Activated CD8-positive, alpha-beta T cell treated with anti-CD3 and anti-CD28 coated beads, Interleukin-2, amount 10 ng/mL, durations not matched to agents 7 days and 5 days (primary cell): ENCODE data around the gene TMTC2. TPM values are rescaled to one million over a fixed set of nuclear protein-coding genes. Genes with fewer than 3 reads are reported as not detected.

Experiments
- ATAC-seq: fragments of 150-1000 bp; cut with Tn5 transposase; one replicate; pipeline ENCODE4 v1.10.0; 2021; ENCODE audit warnings: moderate library complexity
- CTCF ChIA-PET: fragments of 350-600 bp; sonication (Branson Sonifier 250); formaldehyde crosslinking; loops from one replicate; lab custom pipeline; 2021; ENCODE audit warnings: antibody characterized with exemption; lab: Charles Lee
- POLR2A ChIA-PET: fragments of 350-600 bp; sonication (Branson Sonifier 250); formaldehyde crosslinking; loops from one replicate; lab custom pipeline; 2021; ENCODE audit warnings: antibody characterized with exemption; lab: Charles Lee
- DNase-seq: peaks from one replicate; pipeline ENCODE4 v3.0.0-alpha.2; 2020
- H3K27ac Mint-ChIP-seq: one replicate; pipeline ENCODE4 v1.8.0; 2021; ENCODE audit warnings: mild to moderate bottlenecking, mixed read lengths
- H3K27me3 Mint-ChIP-seq: one replicate; pipeline ENCODE4 v1.8.0; 2021; ENCODE audit warnings: low read depth, mixed read lengths
- H3K36me3 Mint-ChIP-seq: one replicate; pipeline ENCODE4 v1.8.0; 2021; ENCODE audit warnings: low read depth, mixed read lengths
- H3K4me1 Mint-ChIP-seq: one replicate; pipeline ENCODE4 v1.8.0; 2021; ENCODE audit warnings: low read depth, mixed read lengths
- H3K4me3 Mint-ChIP-seq: one replicate; pipeline ENCODE4 v1.8.0; 2021; ENCODE audit warnings: mild to moderate bottlenecking, mixed read lengths
- H3K9me3 Mint-ChIP-seq: one replicate; pipeline ENCODE4 v1.8.0; 2022; ENCODE audit warnings: mixed read lengths; ENCODE audit not compliant: insufficient read depth
- total RNA-seq, 2 experiments: library from RNA; stranded (reverse); gene quantifications; one replicate each; pipeline ENCODE4 v1.2.3, GENCODE V29; 2021

The TMTC2 gene
- total RNA-seq, 2 experiments from 2014 or later = 1.3 to 1.9 TPM

- CTCF ChIA-PET = no interaction called here
- Mint-ChIP-seq H3K36me3 (no peaks in the 10 kb centered on the region), H3K27ac (no peak overlapping the region), H3K27me3 (no peaks in the 10 kb centered on the region), H3K9me3 (no peaks in the 10 kb centered on the region), H3K4me3 (no peak overlapping the region), H3K4me1 (no peaks in the 10 kb centered on the region)
- ATAC-seq = no peak
- no peak for DNase-seq
- POLR2A ChIA-PET = no interaction called here
Observed at GRCh38 chr12:82972624-82973023, 285.9 kb downstream of the TMTC2 start.

GRCh38 chr12:82973592-82973991, 286.9 kb downstream of the TMTC2 start:
- no peaks in the 10 kb centered on the region for H3K27me3 Mint-ChIP-seq
- no peaks in the 10 kb centered on the region for H3K4me1 Mint-ChIP-seq
- ATAC-seq = no peak
- no peaks in the 10 kb centered on the region for H3K36me3 Mint-ChIP-seq
- H3K9me3 Mint-ChIP-seq = no peaks in the 10 kb centered on the region
- no peak overlapping the region for H3K27ac Mint-ChIP-seq
- no peak overlapping the region for H3K4me3 Mint-ChIP-seq
- DNase-seq = no peak
- POLR2A ChIA-PET = no interaction called here
- CTCF ChIA-PET = no interaction called here

GRCh38 chr12:82981150-82981549, 294.4 kb downstream of the TMTC2 start:
- ChIA-PET CTCF (no interaction called here), POLR2A (no interaction called here)
- no peaks in the 10 kb centered on the region for H3K9me3 Mint-ChIP-seq
- no peak for DNase-seq
- no peak overlapping the region for H3K4me3 Mint-ChIP-seq
- H3K27me3 Mint-ChIP-seq = no peaks in the 10 kb centered on the region
- no peak for ATAC-seq
- no peaks in the 10 kb centered on the region for H3K36me3 Mint-ChIP-seq
- H3K4me1 Mint-ChIP-seq = no peaks in the 10 kb centered on the region
- no peak overlapping the region for H3K27ac Mint-ChIP-seq

GRCh38 chr12:82994117-82994516, 307.4 kb downstream of the TMTC2 start:
- DNase-seq (no peak), ATAC-seq (no peak)
- Mint-ChIP-seq H3K4me3 (no peak overlapping the region), H3K27me3 (no peaks in the 10 kb centered on the region), H3K9me3 (no peaks in the 10 kb centered on the region), H3K36me3 (no peaks in the 10 kb centered on the region), H3K4me1 (no peaks in the 10 kb centered on the region), H3K27ac (no peak overlapping the region)
- ChIA-PET CTCF (no interaction called here), POLR2A (no interaction called here)

DNA sequence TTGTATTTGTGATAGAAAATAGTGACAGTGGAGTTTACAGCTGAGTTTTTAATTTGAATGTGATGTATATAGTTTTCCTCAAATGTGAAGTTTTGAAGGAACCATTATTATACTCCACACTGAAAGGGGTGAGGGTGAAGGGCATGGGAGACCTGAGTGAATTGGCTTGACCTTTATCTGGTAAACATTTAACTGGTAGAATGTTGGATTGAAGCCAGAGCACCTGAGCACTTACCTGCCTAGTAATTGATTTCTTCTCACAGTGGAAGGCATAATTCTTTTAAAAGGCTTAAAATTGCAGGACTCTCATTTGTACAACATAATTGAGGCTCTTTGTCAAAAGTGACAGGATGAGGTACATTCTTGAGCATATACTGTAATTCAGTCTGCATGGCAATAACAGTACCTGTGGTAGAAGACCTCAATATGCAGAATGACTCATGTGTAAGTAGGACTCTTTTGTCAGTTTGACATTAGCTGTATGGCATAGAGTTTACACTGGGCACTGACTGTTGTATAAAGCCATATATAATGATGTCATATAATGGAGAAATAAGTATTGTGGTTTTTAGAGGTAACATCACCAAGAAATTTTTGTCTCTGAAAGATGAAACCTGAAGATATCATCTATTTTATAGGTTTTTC, 309.6 kb downstream of the TMTC2 start:
- no peak overlapping the region for H3K4me3 Mint-ChIP-seq
- no peaks in the 10 kb centered on the region for H3K9me3 Mint-ChIP-seq
- H3K27ac Mint-ChIP-seq = no peak overlapping the region
- CTCF ChIA-PET = no interaction called here
- POLR2A ChIA-PET = no interaction called here
- H3K4me1 Mint-ChIP-seq = no peaks in the 10 kb centered on the region
- H3K36me3 Mint-ChIP-seq = no peaks in the 10 kb centered on the region
- ATAC-seq (no peak), DNase-seq (no peak)
- H3K27me3 Mint-ChIP-seq = no peaks in the 10 kb centered on the region

GRCh38 chr12:82998509-82998908, 311.8 kb downstream of the TMTC2 start:
- CTCF ChIA-PET = no interaction called here
- Mint-ChIP-seq H3K9me3 (no peaks in the 10 kb centered on the region), H3K27ac (no peak overlapping the region), H3K27me3 (no peaks in the 10 kb centered on the region), H3K36me3 (no peaks in the 10 kb centered on the region), H3K4me1 (no peaks in the 10 kb centered on the region), H3K4me3 (no peak overlapping the region)
- ATAC-seq (no peak), DNase-seq (no peak)
- POLR2A ChIA-PET = no interaction called here

- H3K4me1 Mint-ChIP-seq = no peaks in the 10 kb centered on the region
- CTCF ChIA-PET = no interaction called here
- ATAC-seq (no peak), DNase-seq (no peak)
- H3K9me3 Mint-ChIP-seq = no peaks in the 10 kb centered on the region
- no peak overlapping the region for H3K4me3 Mint-ChIP-seq
- POLR2A ChIA-PET = no interaction called here
- H3K27me3 Mint-ChIP-seq = no peaks in the 10 kb centered on the region
- no peak overlapping the region for H3K27ac Mint-ChIP-seq
- H3K36me3 Mint-ChIP-seq = no peaks in the 10 kb centered on the region
Observed at GRCh38 chr12:83003026-83003425, 316.3 kb downstream of the TMTC2 start.

- ChIA-PET CTCF (no interaction called here), POLR2A (no interaction called here)
- DNase-seq (no peak), ATAC-seq (no peak)
- H3K27ac Mint-ChIP-seq = no peak overlapping the region
- H3K36me3 Mint-ChIP-seq = no peaks in the 10 kb centered on the region
- no peaks in the 10 kb centered on the region for H3K27me3 Mint-ChIP-seq
- no peaks in the 10 kb centered on the region for H3K4me1 Mint-ChIP-seq
- H3K4me3 Mint-ChIP-seq = no peak overlapping the region
- peaks cover 10% of the 10 kb centered on the region for H3K9me3 Mint-ChIP-seq
Observed at GRCh38 chr12:83005534-83006197, 319.0 kb downstream of the TMTC2 start.

GRCh38 chr12:83008703-83009102, 322.0 kb downstream of the TMTC2 start:
- POLR2A ChIA-PET = no interaction called here
- DNase-seq = no peak
- H3K4me1 Mint-ChIP-seq = no peaks in the 10 kb centered on the region
- no peaks in the 10 kb centered on the region for H3K36me3 Mint-ChIP-seq
- no peak overlapping the region for H3K27ac Mint-ChIP-seq
- peaks cover 13% of the 10 kb centered on the region for H3K9me3 Mint-ChIP-seq
- no peak for ATAC-seq
- H3K4me3 Mint-ChIP-seq = no peak overlapping the region
- CTCF ChIA-PET = no interaction called here
- H3K27me3 Mint-ChIP-seq = no peaks in the 10 kb centered on the region

DNA sequence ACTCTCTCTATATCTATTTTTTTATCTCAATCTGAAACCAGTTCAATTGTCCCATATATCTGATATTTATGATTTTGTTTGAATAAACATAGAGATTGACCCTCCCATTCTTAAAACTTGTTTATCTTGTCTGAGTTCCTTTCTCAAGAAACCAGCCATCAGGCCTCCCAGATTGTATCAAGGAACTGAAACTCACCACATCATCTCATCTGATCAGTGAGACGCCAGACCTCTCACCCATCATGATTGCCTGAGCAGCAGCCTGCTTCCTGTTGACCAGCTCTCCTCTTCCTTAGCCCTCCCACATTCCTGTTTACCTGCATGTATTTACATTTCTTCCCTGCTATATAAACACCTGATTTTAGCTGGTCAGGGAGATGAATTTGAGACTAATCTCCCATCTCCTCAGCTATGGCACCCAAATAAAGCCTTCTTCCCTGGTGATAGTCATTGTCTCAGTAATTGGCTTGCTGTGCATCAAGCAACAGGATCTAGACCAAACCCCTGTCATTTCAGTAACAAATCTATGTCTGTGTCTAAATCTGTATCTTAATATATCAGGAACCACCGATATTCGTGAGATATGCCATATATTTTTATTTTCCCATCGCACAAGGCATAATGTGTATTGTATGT, 323.6 kb downstream of the TMTC2 start:
- H3K27me3 Mint-ChIP-seq = no peaks in the 10 kb centered on the region
- no peaks in the 10 kb centered on the region for H3K36me3 Mint-ChIP-seq
- ChIA-PET CTCF (no interaction called here), POLR2A (no interaction called here)
- no peaks in the 10 kb centered on the region for H3K4me1 Mint-ChIP-seq
- ATAC-seq = no peak
- peaks cover 13% of the 10 kb centered on the region for H3K9me3 Mint-ChIP-seq
- no peak overlapping the region for H3K27ac Mint-ChIP-seq
- no peak for DNase-seq
- no peak overlapping the region for H3K4me3 Mint-ChIP-seq

DNA sequence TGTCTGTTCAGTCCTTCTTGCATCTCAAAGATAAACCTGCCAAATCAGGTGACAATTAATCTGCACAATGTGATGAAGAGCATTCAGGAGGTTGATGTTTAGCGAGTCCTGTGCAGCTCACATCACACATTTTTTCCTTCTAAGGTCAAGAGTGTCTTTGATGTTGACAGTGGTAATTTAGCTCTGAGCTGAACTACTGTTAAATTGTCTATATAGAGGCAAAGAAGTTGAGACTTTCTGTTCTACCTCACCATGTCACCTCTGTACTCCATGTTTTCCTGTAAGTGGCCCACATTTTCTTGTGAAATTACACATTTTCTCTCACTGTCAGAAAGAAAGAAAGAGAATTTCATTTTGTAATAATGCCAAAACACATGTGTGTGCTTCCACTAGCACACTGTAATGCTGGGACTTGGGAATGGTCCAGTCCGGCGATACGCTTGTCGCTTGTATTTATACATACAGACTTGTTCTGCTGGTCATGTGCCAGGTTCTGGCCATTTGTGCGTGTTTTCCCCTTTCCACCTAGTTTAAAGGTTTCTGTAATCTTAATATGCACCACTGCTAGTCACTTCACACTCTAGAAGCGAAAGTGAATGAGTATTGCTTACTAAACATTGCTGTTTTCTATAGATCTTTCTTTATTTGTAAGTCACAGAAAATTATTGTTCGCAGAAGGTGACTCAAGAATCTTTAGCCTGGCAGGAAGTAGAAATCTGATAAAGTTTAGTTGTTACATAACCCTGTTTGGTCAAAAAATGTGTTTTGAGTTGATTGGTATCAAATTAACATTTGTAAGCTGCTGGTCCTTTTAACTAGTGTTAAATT, 328.9 kb downstream of the TMTC2 start:
- H3K36me3 Mint-ChIP-seq = no peaks in the 10 kb centered on the region
- H3K9me3 Mint-ChIP-seq = peaks cover 4% of the 10 kb centered on the region
- no peak overlapping the region for H3K4me3 Mint-ChIP-seq
- H3K27ac Mint-ChIP-seq = no peak overlapping the region
- H3K27me3 Mint-ChIP-seq = no peaks in the 10 kb centered on the region
- DNase-seq (no peak), ATAC-seq (no peak)
- POLR2A ChIA-PET = no interaction called here
- CTCF ChIA-PET = no interaction called here
- H3K4me1 Mint-ChIP-seq = no peaks in the 10 kb centered on the region
